K562 (cell line): ENCODE data around the gene CGB8. TPM values are rescaled to one million over a fixed set of nuclear protein-coding genes. Genes with fewer than 3 reads are reported as not detected.

Source experiments
- AFF1 ChIP-seq, 2 experiments: fragments of 450-650 bp; IDR thresholded peaks; 2 replicates each; pipeline ENCODE4 v1.6.1; 2018; ENCODE audit warnings: mild to moderate bottlenecking in 2 of 2, low read depth in 1 of 2; ENCODE audit not compliant: partially characterized antibody in 2 of 2
- DIDO1 ChIP-seq: fragments of 450-650 bp; IDR thresholded peaks from 2 replicates; pipeline ENCODE4 v1.6.1; 2016; ENCODE audit warnings: low read depth, missing biosample characterization, missing genetic modification characterization
- FOXO4 ChIP-seq: fragments of 450-650 bp; formaldehyde crosslinking; IDR thresholded peaks from 2 replicates; pipeline ENCODE4 v1.4.0; 2020; ENCODE audit warnings: mild to moderate bottlenecking, moderate library complexity
- HCFC1 ChIP-seq: IDR thresholded peaks from 2 replicates; pipeline ENCODE4 v1.6.1; 2012; ENCODE audit warnings: low read depth, low read length, improper control_type of control experiment
- HDAC2 ChIP-seq: fragments of 450-650 bp; IDR thresholded peaks from 2 replicates; pipeline ENCODE4 v1.6.1; 2016; ENCODE audit warnings: mild to moderate bottlenecking
- HDAC6 ChIP-seq: IDR thresholded peaks from 2 replicates; pipeline ENCODE4 v1.6.1; 2012; ENCODE audit warnings: low read depth, mild to moderate bottlenecking, control low read depth, inconsistent platforms, low read length, moderate library complexity
- HNRNPK ChIP-seq: fragments of 200-400 bp; formaldehyde crosslinking; IDR thresholded peaks from one replicate; pipeline ENCODE4 v1.6.1; 2018; ENCODE audit warnings: mild to moderate bottlenecking, low read depth, low read length; ENCODE audit not compliant: poor library complexity, severe bottlenecking
- MAX ChIP-seq: sonication (generic); formaldehyde crosslinking; IDR thresholded peaks from 2 replicates; pipeline ENCODE4 v1.9.0; 2022; ENCODE audit warnings: mild to moderate bottlenecking, missing genetic modification reagents
- NFRKB ChIP-seq: fragments of 450-650 bp; IDR thresholded peaks from 2 replicates; pipeline ENCODE4 v1.6.1; 2016; ENCODE audit warnings: low read depth
- PHTF2 ChIP-seq: fragments of 250-450 bp; sonication (Bioruptor Pico); IDR thresholded peaks from 2 replicates; pipeline ENCODE4 v1.5.0; 2021; ENCODE audit warnings: mild to moderate bottlenecking
- RBM14 ChIP-seq: fragments of 200-400 bp; formaldehyde crosslinking; IDR thresholded peaks from 2 replicates; pipeline ENCODE4 v1.6.1; 2018; ENCODE audit warnings: low read depth, mild to moderate bottlenecking, low read length, moderate library complexity, borderline replicate concordance; ENCODE audit not compliant: insufficient read depth
- RHOXF2B ChIP-seq: fragments of 250-450 bp; sonication (Bioruptor Pico); conservative IDR thresholded peaks from 2 replicates; pipeline ENCODE4 v1.5.1; 2021
- SAFB ChIP-seq: fragments of 200-400 bp; formaldehyde crosslinking; IDR thresholded peaks from 2 replicates; pipeline ENCODE4 v1.6.1; 2017; ENCODE audit warnings: low read depth, low read length, borderline replicate concordance
- TAF7 ChIP-seq: fragments of 450-650 bp; IDR thresholded peaks from 2 replicates; pipeline ENCODE4 v1.6.1; 2016; ENCODE audit warnings: missing genetic modification characterization, missing compliant biosample characterization
- TSHZ1 ChIP-seq: fragments of 250-450 bp; sonication (Bioruptor Pico); IDR thresholded peaks from 2 replicates; pipeline ENCODE4 v1.4.0; 2020; ENCODE audit warnings: mild to moderate bottlenecking, moderate library complexity
- ZBTB5 ChIP-seq: fragments of 450-650 bp; IDR thresholded peaks from 2 replicates; pipeline ENCODE4 v1.6.1; 2017; ENCODE audit warnings: antibody characterized with exemption
- polyA plus RNA-seq, 8 experiments: library from polyadenylated mRNA; depleted of rRNA in 4 of 8; stranded (reverse) in 5 of 8; unstranded in 3 of 8; fragments of >200 nt; fragmentation: Nextera tagmentation in 2 of 8; fragmentation: Illumina TruSeq in 1 of 8; extraction: Ambion mirVana in 2 of 8; extraction: Trizol in 1 of 8; gene quantifications; 2 replicates each; pipeline versions ENCODE4 v1.2.1 to v1.2.3, GENCODE V29; 2011 to 2014; ENCODE audit warnings: inconsistent platforms in 1 of 8, missing spikeins in 1 of 8
- total RNA-seq, 7 experiments: library from RNA; depleted of rRNA in 6 of 7; stranded (reverse); fragments of >200 nt in 6 of 7; fragmentation: Illumina TruSeq in 2 of 7; extraction: Trizol in 2 of 7; gene quantifications; 2 replicates each; pipeline versions ENCODE4 v1.2.1 to v1.2.3, GENCODE V29; 2011 to 2021; ENCODE audit warnings: low replicate concordance in 1 of 7

Gene CGB8
- total and polyA plus RNA-seq, 9 of the 15 experiments (the other 6 are each of a cell fraction or from before 2014, with no cell fraction given) = not detected

GRCh38 chr19:49017666-49018351 lies 31.1 kb downstream of the CGB8 start (continued):
- TF ChIP-seq PHTF2 (CRISPR knock-in tag) (no peak), MAX (CRISPR knock-in tag) (peak; percentile 42), HDAC2 (no peak), RBM14 (no peak), TAF7 (tag) (no peak), FOXO4 (no peak), AFF1 (IDR thresholded peaks at IDR 0.05; ENCODE audit: low read depth in 1 of 2, partially characterized antibody in 2 of 2) (no peak), RHOXF2B (CRISPR knock-in tag) (no peak), NFRKB (no peak), TSHZ1 (CRISPR knock-in tag) (no peak), SAFB (no peak), HCFC1 (no peak), HDAC6 (no peak), ZBTB5 (no peak), HNRNPK (no peak), DIDO1 (tag) (no peak)
